HG03457 (cell line): ENCODE data around the gene HOXA13.

Experiments used
- ATAC-seq: cut with Tn5 transposase; IDR thresholded peaks from one replicate; pipeline ENCODE4 v1.9.1; 2021; ENCODE audit warnings: moderate number of reproducible peaks; ENCODE audit not compliant: unreplicated experiment

HOXA13 gene

DNA sequence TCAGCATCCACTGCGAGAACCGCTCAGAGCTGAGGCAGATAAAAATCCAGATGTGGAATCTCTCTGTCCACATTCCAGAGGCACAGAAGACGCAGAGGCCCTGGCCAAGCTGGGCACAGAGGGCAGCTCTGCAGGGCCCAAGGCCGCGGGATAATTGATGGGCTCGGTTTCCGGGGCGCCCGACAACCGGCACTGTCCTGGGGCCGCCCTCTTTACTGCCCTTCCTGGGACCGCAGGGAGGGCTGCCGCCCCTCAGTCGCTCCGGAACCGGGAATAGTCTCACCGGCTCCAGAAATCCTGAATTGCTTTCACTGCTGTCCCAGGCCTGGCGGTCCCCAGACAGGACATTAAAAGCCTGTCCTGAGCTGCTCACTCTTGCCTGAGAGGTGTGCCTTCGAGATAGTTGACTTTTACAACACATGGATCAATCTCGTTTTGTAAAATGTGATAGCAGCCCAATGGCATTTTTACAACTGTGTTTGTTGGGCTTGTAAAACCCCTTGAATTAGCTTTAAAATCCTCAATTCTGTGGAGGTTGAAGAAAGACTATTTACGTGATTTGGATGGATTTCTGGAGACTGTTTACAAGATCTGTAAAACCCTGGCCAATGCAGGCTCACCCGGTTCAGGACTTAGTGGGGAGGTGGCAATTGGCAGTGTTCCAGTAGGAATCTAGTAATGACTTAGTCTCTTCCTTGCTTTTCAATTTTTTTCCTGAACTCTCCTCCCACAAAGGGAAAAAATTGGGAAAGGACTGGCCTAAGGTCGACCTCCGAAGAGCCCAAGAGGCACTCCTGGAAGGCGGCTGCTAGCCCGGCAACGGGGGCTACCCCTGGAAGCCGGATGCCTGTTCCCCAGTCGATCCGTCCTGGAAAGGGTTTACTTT is 50.9 kb downstream of the HOXA13 start:
- ATAC-seq = no peak

DNA sequence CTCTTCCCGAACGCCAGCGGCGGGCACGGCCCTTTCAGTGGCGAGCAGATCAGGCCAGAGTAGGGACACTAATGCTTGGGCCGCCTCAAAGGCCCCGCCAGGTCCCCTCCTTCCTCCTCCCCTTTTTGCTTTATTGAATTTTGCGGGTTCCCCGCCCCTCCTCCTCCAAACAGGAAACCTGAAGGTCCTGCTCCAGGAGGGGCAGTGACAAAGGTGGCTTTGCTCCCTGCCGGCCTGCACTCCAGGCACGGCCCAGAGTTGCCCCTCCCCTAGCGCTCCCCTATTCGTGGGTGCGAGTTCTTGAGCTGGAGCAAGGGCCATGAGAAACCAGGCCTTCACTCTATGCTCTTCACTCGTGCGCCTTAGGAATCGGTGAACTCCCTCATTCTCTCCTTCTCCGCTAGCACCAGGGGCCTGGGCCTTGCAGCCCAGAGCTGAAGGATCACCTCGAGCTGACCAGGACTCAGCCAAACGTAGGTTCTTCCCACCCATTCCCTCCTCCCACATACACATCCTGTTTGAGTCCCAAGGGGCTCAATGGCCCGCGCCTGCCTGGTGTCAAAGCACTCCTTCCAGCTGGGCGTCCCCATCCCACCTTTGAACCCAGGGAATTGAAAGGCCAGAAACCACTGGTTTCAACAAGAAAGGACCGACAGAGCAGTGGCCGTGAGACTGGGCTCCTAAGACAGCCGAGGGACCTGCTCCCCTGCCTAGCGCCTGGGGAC is 51.7 kb downstream of the HOXA13 start:
- no peak for ATAC-seq

DNA sequence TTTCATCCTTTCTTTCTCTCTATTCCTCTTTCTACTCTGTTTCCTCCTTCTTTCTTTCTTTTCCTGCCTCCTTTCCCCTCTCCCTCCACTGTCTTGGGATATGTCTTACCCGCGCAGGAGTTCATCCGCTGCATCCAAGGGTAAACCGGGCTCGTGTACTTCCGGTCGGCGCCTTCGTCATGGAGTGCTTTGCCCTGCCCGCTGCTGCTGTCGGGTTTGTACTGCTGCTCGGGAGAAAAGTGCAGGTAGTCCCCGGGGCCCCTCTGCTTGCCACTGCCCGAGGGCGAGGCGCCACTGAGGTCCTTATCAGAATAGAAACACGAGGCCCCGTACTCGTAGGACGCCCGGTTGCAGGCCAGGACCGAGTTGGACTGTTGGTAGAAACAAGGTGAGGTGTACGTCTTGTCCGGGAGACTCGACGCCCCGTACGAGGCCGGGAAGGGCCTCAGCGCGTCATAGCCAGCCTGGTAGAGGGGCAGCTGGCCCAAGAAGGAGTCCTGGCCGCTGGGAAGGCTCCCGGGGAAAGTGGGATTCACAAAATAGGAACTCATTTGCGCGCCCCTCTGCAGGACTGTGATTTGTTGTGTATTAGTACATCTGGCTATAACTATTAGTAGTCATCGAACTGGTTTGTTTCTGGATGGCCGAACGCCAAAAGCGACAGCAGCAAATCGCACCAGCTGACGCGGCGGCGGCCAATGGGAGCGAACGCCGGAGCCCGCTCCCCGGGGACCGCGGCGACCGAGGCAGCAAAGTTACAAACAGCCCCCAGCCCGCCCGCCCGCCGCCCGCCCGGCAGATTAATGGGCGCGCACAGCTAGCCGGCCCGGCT is 52.5 kb downstream of the HOXA13 start, which contains the start of gene HOXA6:
Gene HOXA6, minus strand, starts transcription at position 576 of the 832 bp plus-strand sequence. Its CDS starts 25 bp downstream, at position 551.
- no peak for ATAC-seq

DNA sequence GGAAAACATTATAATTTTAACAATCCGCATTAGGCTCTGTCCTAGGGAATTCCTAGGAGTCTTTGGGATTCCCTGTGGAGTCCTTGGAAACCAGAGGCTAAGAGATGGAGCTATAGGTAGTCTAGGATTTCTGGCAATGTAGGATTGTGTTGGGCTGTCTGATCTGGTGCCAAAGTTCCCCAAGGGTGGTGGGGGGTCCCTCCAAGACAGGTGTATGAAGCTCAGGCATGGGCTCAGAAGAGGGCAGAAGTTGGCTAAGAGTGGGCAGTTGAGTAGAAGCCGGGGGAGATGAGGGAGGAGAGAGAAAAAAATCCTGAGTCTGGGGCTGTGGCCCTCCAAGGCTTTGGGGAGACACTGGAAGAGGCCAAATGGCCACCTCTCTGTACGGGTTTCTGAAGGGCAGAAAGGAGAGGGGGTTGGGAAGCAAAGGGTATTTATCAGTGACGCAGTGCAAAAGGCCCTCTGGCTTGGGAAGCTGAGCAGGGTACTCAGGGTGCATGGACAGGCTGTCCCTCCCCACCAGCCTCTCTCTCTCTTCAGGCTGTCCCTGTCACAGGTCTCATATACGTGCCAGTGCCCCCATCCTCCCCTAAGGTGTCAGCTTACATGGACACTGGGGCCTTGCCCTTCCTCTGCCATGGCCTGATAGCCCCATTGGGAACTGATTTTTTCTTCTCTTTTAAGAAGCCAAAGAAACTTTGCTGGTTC is 53.2 kb downstream of the HOXA13 start:
- no peak for ATAC-seq

DNA sequence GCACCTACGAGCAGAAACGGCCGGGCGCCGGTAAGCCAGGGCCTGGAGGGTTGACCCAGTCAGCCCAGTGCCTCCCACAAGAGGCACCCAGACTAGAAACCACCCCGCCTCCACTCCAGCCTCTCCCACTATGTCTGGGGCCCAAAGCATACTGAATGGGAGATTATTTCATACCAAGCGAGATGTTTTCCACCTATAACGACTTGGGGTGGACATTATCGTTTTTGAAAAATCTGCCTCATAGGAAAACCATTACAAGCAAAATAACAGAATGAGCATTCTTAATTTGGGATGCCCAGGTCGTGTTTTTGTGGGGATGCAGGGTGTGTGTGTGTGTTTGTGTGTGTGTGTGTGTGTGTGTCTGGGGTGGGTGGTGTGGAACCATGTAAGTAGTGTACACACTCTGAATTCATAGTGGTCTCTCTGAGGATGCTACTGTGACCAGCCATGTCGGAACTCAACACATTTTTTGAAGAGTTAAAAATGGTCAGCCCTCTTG is 53.9 kb downstream of the HOXA13 start:
- no peak for ATAC-seq

DNA sequence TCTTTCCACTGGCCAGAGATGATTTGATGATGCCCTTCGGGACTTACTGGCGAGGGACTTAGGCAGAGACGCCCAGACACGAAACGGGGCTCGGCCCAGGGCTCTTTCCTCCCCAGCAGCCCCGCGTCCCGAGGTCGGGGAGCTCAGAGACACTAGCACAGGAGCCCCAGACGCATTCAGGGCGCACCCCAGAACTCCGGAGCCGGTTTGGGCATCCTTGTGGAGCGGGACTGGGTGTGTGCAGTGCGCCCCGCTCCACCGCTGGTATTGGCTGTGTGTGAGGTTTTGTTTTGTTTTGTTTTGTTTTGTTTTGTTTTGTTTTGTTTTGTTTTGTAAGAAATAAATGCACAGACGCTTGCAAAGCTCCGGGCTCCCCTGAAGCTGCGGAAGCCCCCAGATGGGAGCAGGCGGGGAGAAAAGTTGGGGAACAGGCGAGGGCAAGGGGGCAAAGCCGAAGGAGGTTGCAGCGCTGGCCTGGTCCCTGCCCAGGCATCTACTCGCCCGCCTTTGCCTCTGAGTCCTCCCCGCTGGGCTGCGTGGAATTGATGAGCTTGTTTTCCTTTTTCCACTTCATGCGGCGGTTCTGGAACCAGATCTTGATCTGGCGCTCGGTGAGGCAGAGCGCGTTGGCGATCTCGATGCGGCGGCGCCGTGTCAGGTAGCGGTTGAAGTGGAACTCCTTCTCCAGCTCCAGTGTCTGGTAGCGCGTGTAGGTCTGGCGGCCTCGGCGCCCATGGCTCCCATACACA is 54.6 kb downstream of the HOXA13 start:
- ATAC-seq = no peak

DNA sequence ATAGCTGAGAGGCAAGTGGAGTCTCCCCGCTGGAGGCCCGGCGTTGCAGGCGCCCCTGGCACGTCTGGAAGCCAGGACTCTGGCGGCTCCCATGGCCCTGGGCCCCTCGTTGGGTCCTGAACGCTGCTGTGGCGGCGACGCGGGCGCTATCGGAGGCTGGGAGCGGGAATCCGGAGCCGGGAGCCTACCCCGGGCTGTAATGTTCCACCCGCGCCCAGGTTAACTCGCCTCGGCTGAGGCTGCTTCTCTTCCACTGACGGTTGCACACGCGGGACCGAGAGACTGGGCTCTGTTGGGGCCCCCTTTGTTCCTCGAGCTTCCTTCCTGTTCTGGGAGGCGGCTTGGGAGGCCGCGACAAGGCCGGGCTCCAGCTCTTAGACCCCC is 55.1 kb downstream of the HOXA13 start:
- no peak for ATAC-seq
